Medulla oblongata (tissue), 1 donor: ENCODE measurements around the gene IQUB.
"Not testable (repeated sequence)": the region's sequence is repeated elsewhere in the genome, so short reads cannot be mapped to it uniquely, and the experiment has no call there.

Source experiments
- DNase-seq: peaks from one replicate; pipeline ENCODE4 v3.0.0-alpha.2; 2015; ENCODE audit errors: extremely low spot score

IQUB gene

DNA sequence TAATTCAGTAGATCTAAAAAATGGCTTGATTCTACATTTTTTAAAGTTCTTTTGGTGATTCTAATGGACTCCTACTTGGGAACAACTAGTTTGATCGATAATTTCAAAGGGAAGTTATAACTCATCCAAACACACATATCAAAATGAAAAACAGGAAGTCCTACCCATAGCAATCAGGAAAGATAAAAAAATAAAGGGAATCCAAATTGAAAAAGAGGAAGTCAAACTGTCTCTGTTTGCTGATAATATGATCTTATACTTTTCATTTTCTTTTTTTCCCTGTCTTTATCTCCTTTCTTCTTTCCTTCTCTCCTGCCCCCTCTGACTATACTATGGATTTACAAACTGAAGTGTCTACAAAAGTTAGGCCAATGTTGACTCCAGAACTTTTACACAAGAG, 118.8 kb downstream of the IQUB start:
- DNase-seq = no peak

DNA sequence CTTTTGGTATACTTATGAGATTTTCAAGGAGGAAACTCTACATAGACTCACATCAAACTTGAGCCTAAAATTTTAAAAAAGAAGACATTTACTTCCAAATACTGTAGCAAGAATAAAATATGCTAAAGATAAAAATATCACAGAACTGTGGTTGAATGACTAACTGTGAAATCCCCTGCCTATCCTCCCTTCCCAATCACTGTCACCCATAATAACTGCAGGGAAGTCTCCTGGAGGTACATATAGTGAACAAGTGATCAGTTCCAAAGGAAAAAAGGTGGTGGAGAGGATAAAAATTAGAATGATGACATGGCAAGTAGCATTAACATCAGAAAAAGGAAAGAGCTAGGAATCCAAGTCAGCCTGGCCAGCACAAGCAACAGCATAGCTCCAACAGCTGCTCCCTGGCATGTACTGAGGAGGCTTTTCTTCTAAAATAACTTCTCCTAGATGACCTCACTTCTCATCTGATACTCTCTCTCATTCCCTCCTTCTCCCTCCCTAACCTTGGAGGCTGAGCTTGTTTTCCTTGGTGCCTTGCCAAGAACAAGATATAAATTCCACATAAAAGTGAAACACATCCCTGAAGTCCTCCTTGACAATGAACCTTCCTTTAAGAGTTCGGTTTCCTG, 124.0 kb downstream of the IQUB start:
- DNase-seq = no peak

DNA sequence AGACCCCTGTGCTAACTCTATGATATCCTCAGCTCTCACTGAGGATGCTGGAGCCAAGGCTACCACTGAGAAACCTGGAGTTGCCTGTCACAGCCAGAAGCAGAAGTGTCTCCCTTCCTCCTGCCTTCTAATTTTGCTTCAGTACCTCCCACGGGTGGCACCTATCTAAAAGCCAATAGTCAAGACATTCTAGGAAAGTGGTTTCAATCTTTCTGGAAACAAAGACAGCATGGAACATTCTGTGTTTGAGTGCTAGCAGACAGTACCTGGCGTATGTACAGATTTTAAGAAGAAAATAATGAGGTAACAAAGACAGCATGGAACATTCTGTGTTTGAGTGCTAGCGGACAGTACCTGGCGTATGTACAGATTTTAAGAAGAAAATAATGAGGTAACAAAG, 126.4 kb downstream of the IQUB start:
- not testable (repeated sequence) for DNase-seq
